ENCODE measurements around the gene SPATA20.
A peak's percentile ranks its signal among the peaks of the same experiment; 100 is the strongest.

Gene SPATA20

DNA sequence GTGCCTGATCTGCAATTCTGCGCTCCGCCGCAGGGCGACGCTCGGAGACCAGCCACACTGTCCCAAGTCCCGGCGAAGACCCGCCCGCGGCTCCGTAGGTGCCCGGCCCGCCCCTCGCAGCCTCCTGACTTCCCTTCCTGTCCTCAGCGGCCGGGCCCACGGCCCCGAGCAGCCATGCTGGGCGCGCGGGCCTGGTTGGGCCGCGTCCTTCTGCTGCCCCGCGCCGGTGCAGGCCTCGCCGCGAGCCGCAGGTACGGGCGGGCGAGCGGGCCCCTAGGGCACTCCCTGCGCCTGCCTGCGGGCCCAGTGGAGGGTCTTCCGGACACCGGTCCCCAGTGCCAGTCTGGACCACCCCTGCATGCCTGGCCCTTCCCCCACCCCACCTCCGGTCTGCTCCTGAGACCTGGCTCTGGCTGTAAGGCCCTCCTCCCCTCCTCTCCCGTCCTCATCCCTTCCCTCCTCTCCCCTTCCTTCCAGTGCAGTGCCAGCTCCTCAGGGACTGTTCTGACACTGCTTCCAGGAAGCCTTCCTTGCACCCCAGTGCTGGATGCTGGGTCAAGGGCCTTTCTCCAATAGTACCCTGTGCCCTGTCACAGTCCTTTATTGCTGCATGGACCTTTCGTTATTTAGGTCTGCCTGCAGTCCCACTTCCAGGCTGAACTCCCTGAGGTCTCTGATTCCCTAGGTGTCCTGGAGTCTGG lies at the start of gene SPATA20:
TSS of gene SPATA20 (plus strand) at position 140 of the 701 bp plus-strand sequence. CDS start at position 175, 35 bp downstream.
- DNase-seq: peak; percentile 77 to 98 (median 88)
- intact Hi-C loops (cut with DNase I): loop anchor here (2.0 to 10.0 kb wide), 3 partner anchors 80 to 238 kb away; no protein-coding TSS in a partner anchor

DNA sequence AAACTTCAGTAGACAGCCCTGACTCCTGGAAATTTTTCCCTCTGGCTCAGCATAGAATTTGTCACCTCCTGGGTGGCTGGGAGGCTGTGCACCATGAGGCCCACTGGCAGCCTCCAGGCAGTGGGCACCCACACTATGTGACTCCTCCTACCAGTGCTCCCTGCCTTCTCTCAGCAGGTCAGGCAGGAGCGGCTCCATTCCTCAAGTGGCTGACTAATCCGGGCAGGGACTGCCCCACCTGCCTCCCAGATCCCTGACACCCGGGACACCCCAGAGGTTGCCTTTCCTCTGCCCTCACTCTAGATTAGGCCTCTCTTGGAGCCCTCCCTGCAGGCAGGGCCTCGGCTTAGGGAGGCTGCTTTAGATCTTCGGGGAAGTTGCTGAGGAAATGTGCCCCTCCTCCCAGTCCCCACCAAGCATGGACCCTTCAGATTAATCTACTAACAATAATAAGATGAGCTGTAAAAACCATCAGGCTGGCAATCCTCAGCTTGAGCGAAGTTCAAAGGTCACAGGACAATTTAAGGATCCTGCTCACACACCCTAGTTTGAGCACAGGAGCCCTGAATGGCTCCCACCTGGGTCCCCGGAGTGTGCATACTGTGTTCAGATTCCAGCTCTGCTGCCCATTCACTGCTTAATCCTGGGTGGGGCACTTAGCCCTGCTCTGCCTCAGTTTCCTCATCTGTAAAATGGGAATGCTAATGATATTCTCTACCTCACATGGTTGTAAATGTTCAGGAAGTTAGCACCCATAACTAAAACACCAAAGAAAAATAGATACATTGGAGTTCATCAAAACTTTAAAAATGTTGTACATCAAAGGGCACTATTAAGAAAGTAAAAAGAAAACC lies 48.7 kb upstream of the SPATA20 start:
- DNase-seq: peak in 1 of 10 donors; percentile 43
- intact Hi-C loops (cut with DNase I): no loop called here

GRCh38 chr17:50499270-50499669 lies 47.7 kb upstream of the SPATA20 start:
- DNase-seq: no peak
- intact Hi-C loops (cut with DNase I): no loop called here

DNA sequence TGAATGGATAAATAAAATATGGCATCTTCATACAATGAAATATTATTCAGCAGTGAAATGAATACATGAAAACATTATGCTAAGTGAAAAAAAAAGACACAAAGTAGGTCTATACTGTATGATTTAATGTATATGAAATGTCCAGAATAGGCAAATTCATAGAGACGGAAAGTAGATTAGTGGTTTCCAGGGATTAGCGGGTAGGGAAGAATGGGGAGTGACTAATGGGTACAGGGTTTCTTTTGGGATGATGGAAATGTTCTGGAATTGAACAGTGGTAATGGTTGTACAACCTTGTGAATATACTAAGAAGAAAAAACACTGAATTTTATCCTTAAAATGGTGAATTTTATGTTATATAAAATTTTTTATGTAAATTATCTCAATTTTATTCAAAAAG lies 47.3 kb upstream of the SPATA20 start:
- intact Hi-C loops (cut with DNase I): no loop called here
- no peak for DNase-seq

DNA sequence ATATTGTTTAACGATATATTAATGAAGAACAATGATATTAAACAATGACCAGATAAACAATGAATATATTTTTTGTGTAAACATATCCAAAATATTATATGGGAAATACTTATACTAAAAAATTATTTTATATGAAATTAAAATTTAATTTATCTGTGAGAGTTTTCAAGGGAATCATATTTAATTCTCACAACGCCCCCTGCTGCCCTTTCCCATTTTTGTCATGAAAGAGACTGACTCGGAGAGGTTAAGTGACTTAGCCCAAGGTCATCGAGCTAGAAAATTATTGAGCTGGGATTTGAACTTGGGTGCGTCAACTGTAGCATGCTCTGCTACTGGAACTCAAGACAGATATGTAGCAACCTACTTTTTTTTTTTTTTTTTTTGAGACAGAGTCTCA lies 45.9 kb upstream of the SPATA20 start:
- DNase-seq: no peak
- intact Hi-C loops (cut with DNase I): no loop called here

DNA sequence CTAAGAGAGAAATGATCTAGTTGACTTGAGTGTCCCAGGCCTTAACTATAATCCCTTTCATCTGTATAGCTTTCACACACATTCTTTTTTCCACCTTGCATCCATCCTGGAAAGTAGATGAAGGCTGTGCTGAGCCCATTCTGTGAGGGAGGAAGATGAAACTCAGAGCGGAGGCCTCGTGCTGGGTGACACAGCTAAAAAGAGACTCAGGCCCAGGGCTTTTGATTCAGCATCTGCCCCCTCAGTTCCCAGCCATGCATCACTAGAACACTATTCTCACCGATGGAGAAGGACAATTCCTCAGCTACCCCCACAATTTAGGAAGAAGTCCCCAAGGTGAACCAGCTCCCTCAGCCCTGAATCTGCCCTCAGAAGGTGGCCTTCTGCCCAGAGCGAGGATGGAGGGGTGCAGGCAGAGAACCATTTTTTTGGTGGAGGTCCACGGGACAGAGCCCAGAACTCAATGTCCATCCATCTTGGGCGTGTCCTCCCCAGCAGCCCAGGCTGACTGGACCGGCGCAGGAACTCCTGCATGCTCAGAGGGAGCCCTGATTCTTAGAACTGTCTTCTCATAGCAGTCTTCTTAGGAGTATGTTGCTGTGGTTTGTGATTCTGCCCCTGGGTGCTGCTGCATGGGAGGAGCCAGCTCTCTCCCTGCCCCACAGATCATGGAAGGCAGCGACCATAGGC lies 44.5 kb upstream of the SPATA20 start:
- intact Hi-C loops (cut with DNase I): no loop called here
- DNase-seq: peak in 1 of 10 donors; percentile 53

- intact Hi-C loops (cut with DNase I): no loop called here
- DNase-seq: no peak
These were observed 41.3 kb upstream of the SPATA20 start for GRCh38 chr17:50505591-50506130.

DNA sequence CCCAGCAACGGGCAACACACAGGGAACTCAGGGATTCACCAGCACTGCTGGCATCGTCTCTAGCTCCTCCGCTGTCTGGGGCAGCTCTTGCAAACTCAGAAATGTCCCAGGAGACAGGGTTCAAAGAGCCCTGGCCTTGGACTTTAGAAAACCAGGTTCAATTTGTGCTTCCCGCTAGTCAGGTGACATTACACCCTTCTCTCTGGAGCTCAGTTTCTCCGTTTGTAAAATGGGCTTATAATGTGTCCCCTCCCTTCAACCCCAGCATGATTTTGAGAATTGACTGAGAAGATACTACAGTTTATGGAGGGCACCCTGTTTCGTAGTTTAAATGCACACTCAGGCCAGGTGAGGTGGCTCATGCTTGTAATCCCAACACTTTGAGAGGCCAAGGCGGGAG lies 40.7 kb upstream of the SPATA20 start:
- intact Hi-C loops (cut with DNase I): no loop called here
- DNase-seq: no peak

- intact Hi-C loops (cut with DNase I): no loop called here
- DNase-seq: peak; percentile 64 to 97 (median 83)
These were observed 39.0 kb upstream of the SPATA20 start, which contains the start of gene MYCBPAP for GRCh38 chr17:50507871-50508572. Gene MYCBPAP, plus strand, starts transcription at chr17:50508439. Its CDS starts 236 bp downstream, at chr17:50508675.

DNA sequence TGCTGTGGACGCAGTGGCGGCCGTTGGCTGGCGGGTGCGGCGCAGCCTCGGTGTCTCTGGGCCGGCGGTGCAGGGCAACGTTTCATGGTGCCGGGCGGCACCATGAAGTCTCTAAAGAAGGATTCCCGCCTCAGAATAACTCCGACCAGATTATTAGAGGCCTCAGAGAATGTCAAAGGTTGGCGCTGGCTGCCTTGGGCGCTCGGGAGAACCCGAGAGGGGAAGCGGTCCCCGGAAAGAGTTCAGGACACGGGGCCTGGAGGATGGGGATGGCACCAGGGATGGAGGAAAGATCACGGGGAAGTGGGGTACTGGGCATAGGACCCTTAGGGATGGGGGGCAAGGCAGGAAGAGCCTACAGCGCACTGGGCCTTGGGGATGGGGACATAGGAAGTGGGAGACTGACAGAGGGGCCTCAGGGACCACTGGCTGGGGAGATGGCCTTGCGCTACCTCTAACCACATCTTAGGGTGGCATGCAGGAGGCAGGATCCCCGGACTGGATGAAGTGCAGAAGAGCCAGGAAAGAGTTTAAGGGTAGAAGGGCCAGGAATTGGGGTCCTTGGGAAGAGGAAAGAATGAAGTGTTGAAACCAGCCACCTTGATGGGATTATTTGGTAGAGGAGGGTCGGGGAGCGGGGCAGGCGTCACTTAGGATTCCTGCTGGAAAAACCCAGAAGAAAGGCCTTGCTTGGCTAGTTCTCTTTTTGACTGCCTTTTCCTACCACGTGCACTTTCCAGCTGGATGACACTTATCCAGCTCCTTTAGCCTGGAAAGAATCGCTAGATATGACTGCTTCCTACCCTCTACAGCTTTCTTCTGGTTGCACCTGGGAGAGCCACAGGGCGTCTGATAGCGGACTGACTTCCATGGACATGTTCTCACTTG lies 38.2 kb upstream of the SPATA20 start:
- DNase-seq: peak in 1 of 10 donors; percentile 63
- intact Hi-C loops (cut with DNase I): no loop called here

- intact Hi-C loops (cut with DNase I): no loop called here
- no peak for DNase-seq
These were observed 35.9 kb upstream of the SPATA20 start for GRCh38 chr17:50511058-50511457.

DNA sequence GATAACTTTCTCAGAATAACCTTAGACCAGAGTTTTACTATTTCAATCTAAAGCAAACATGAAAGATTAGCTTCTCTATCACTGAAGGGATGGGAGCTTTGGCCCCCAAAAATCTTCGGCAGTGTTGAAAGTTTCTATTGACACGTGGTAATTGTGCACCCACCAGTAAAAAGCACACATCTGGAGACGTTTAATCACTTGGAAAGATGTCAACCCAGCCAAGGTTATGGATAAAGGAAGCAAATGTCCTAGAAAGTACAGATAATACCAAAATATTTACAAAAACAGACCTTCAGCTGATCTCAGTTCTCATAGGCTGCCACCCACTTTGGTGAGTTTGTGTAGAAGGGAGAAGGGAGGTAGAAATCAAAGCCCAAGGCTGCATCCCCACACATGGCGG lies 33.5 kb upstream of the SPATA20 start:
- DNase-seq: no peak
- intact Hi-C loops (cut with DNase I): no loop called here

DNA sequence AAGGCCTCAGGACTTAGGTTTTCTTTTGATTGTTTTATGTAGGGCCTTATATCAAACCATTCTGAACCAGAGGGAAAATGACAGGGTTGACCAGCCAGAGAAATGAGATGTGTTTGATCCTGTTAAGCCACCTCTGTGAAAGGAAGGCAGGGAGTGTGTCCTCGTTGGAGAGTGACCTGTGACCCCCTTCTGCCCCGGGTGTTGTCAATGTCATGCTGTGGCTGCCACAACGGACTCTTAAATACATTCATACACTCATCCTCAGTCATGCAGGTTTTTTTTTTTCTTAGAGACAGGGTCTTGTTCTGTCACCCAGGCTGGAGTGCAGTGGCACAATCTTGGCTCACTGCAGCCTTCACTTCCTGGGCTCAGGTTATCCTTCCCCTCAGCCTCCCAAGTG lies 32.6 kb upstream of the SPATA20 start:
- DNase-seq: peak in 1 of 10 donors; percentile 27
- intact Hi-C loops (cut with DNase I): no loop called here

- DNase-seq: peak in 3 of 10 donors; percentile 21 to 67 (median 32)
- intact Hi-C loops (cut with DNase I): no loop called here
These were observed 31.9 kb upstream of the SPATA20 start for GRCh38 chr17:50514936-50515702.

GRCh38 chr17:50517011-50517410 lies 30.0 kb upstream of the SPATA20 start:
- intact Hi-C loops (cut with DNase I): no loop called here
- no peak for DNase-seq

GRCh38 chr17:50517504-50518383 lies 29.2 kb upstream of the SPATA20 start:
- intact Hi-C loops (cut with DNase I): no loop called here
- peak in 1 of 10 donors; percentile 31 for DNase-seq

DNA sequence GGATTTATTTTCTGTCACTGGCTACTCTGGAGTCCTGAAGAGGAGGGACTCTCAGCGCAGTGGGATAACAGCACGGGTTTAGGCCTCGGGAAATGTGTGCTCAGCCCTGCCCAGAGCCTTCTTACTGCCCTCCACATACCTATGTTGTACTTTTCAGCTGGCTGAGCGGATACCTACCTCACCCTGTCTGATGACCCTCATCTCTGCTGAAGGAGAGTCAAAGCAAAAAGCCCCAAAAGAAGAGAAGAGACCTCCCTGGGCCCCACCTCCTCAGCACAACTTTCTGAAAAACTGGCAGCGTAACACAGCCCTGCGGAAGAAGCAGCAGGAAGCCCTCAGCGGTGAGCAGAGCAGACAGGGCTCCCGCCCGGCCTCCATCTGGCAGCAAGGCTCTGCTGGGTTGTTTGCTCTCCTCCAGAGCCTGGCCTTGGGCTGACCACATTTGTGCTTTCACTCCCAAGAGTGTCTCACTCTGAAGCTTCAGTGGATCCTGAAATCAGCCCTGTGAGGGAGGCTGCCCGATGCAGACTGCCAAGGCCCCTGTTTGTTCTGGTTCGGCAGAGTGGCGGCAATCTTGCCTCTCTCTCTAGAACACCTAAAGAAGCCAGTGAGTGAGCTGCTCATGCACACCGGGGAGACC lies 28.5 kb upstream of the SPATA20 start:
- DNase-seq: peak in 1 of 10 donors; percentile 42
- intact Hi-C loops (cut with DNase I): no loop called here

Data from posterior cingulate gyrus (tissue), 11 donors.